Activated CD8-positive, alpha-beta memory T cell treated with anti-CD3 and anti-CD28 coated beads for 24 hours (primary cell): Measurements from ENCODE around the gene CHRD.
"Not testable (repeated sequence)": the region's sequence is repeated elsewhere in the genome, so short reads cannot be mapped to it uniquely, and the experiment has no call there.

Experiments
- DNase-seq: peaks from one replicate; pipeline ENCODE4 v3.0.0-alpha.2; 2020

The CHRD gene

DNA sequence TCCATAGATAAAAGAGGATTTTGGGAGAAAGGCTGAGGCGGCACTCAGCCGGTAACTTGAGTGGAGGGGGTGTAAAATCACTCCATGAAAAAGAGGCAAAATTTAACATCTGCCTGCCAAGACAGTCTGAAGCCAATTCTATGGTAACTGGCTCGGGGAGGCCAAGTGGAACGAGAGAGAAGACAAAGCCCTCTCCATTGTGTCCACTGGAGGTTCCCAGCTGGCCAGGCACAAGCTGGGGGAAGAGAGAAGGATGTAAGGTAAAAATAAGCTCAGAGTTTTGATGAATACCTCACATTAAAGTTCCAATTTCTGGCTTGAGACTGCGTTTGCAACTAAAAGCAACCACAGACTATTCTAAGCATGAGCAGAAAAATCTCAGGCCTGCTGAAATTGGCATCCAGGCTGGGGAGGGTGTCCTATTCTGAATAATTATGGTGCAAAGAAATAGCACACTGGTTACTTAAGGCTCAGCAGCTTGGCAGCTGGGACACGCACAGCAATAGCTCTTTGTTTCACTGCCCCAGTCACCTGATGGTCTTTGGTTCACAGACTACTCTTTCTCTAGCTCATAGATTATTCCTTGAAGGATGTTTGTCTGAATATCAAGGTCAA lies 48.8 kb downstream of the CHRD start:
- no peak for DNase-seq

DNA sequence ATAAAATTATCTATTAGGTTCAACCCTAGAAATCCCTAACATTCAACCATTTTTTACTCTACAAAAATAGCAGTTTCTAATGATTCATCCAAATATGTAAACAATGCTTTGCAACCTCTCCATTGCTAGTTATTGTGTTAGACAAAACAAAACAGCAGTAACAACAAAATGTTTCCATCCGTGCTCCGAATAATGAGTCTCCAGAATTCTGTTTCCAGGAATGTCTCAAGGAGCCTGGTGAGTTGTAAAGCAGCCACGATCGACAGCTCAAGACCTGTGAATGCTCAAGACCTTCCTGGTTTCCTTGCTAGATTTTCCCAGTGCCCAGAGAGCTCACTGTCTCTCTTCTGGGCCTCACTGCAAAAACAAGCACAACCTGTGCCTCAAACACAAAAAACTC lies 49.9 kb downstream of the CHRD start:
- no peak for DNase-seq

DNA sequence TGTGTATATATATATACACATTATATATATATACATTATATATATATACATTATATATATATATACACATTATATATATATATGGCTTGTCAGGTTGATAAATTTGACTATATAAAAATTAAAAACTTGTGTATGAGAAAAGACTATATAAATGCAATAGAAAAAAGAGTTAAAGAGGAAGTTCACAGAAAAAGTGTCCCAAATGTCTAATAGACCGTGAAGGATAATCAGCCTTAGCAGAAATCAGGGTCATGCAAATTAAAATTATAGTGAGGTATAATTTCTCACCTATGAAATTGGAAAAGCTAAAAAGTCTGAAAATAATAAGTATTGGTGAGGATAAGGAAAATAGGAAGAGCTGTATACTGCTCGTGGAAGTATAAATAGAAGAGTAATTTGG lies 51.1 kb downstream of the CHRD start:
- DNase-seq, result no peak

DNA sequence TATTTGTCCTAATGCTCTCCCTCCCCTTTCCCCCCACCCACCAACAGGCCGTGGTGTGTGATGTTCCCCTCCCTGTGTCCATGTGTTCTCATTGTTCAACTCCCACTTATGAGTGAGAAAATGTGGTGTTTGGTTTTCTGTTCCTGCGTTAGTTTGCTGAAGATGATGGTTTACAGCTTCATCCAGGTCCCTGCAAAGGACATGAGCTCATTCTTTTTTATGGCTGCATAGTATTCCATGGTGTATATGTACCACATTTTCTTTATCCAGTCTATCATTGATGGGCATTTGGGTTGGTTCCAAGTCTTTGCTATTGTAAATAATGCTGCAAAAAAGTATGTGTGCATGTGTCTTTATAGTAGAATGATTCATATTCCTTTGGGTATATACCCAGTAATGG lies 53.3 kb downstream of the CHRD start:
- not testable (repeated sequence) for DNase-seq

DNA sequence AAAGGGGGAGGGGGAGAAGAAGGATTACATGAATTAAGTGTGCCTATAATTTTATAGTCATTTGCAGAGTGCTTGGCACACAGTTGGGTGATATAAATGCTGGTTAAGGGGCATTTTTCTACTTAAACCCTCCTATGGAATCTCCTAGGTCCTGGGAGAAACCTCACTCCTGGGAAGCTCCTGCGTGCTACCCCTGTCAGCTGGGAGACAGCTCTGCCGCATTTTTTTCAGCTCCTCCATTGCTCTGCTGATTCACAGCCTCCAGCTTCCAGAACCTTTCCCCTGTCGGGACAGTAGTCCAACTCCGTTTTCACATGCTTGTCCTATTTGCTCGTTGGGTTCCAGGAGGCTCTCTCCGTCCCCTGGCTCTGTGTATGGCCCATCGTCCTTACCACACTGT lies 59.2 kb downstream of the CHRD start:
- no peak for DNase-seq
